GM18505 (cell line): Measurements from ENCODE around the gene ROR2.
"Not testable (repeated sequence)": the region's sequence is repeated elsewhere in the genome, so short reads cannot be mapped to it uniquely, and the experiment has no call there.

ENCODE experiments used
- ATAC-seq: cut with Tn5 transposase; IDR thresholded peaks from one replicate; pipeline ENCODE4 v1.9.1; 2021; ENCODE audit not compliant: unreplicated experiment
- POLR2A ChIP-seq: IDR thresholded peaks from 4 replicates; pipeline ENCODE4 v1.6.1; 2011; ENCODE audit warnings: borderline replicate concordance; ENCODE audit not compliant: insufficient read depth, insufficient read length; ENCODE audit errors: extremely low read depth

The ROR2 gene

DNA sequence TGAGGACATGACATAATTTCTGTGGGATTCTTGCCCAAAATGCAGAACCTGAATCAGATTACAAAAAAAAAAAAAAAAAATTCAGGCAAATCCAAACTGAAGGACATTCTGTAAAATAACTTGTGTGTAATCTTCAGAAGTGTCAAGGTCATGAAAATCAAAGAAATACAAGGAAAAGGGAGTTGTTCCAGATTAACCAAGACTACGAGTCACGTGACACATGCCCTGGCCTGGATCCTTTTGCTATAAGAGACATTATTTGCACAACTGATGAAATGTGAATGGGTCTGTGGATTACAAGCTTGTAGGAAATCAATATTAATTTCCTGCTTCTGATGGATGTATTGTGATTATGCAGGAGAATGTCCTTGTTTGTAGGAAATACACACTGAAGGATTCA lies 309.6 kb downstream of the ROR2 start:
- no peak for ATAC-seq
- TF ChIP-seq POLR2A, result no peak

DNA sequence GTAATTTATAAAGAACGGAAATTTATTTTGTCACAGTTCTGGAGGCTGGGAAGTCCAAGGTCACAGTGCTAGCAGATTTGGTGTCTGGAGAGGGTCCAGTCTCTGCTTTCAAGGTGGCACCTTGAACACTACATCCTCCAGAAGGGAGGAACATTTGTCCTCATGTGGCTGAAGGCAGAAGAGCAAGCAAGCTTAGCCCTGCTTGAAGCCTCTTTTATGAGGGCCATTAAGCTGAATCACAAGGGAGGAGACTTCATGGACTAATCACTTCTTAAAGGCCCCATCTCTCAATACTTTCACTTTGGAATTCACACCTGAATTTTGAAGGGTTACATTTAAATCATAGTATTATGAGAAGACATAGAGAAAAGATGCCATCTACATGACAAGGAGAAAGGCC lies 311.0 kb downstream of the ROR2 start:
- ATAC-seq, result no peak
- no peak for TF ChIP-seq POLR2A

DNA sequence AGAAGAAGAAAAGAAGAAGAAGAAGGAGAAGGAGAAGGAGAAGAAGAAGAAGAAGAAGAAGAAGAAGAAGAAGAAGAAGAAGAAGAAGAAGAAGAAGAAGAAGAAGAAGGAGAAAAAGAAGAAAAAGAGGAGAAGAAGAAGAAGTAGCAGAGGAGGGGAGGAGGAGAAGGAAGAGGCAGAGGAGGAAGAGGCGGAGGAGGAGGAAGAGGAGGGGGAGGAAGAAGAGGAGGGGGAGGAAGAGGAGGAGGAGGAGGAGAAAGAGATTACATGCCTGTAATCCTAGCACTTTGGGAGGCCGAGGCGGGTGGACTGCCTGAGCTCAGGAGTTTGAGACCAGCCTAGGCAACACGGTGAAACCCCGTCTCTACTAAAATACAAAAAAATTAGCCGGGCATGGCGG lies 315.2 kb downstream of the ROR2 start:
- ATAC-seq, result not testable (repeated sequence)

DNA sequence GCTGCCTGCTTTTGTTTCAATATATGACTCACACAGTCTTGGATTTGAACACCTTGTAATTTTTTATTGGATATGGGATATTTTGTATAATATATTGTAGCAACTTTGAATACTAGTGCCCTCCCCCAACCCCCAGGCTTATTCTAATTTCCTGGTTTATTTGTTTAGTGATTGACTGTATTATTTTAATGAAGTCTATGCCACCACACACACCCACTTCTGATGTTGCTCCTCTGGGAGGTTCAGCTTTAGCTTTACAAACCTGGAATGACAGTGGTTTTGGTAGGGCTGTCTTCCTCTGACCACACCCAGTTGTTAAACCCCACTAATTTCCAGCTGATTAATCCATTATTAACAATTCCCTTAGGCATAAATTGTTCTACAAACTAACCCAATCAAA lies 320.3 kb downstream of the ROR2 start:
- no peak for TF ChIP-seq POLR2A

DNA sequence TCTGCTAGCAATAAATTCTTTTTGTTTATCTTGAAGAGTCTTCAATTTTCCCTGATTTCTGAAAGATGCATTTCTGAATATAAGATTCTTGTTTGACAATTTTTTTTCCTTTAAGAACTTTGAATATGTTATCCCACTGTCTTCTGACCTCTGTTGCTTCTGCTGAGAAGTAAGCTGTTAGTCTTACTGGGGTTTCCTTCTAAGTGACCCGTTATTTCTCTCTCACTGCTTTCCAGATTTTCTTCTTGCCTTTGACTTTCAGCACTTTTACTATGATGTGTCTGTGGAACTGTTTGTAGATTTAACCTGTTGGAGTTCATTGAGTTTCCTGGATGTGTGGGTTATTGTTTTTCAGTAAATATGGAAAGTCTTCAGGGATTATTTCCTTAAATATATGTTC lies 321.1 kb downstream of the ROR2 start:
- no peak for ATAC-seq
- TF ChIP-seq POLR2A, result no peak

More for the DNA sequence above, 320.3 kb downstream of the ROR2 start:
- no peak for ATAC-seq

DNA sequence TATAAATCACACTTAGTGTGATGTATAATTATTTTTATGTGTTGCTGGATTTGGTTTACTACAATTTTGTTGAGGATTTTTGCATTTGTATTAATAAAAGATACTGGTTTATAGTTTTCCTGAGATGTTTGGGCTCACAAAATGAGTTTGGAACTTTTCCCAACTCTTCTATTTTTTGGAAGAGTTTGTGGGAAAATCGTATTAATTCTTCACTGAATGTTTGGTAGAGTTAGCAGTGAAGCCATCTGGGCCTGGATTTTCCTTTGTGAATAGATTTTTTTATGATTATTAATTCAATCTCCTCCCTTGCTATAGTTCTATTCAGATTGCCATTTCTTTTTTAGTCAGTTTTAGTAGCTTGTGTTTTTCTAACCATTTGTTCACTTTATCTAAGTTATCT lies 324.7 kb downstream of the ROR2 start:
- TF ChIP-seq POLR2A, result no peak
- ATAC-seq, result no peak

DNA sequence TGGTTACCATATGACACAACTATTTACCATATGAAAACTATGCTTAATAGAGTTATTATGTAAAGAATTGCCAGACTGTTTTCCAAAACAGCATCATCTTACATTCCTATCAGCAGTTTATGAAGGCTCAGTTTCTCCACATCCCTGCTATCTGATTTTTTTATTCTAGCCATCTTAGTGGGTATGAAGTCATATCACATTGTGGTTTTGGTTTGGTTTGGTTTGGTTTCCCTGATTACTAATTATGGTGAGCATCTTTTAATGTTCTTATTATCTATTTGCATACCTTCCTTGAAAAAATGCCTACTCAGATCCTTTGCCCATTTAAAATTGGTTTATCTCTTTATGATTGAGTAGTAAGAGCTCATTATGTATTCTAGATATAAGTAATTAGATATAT lies 327.0 kb downstream of the ROR2 start:
- ATAC-seq, result no peak
- no peak for TF ChIP-seq POLR2A

DNA sequence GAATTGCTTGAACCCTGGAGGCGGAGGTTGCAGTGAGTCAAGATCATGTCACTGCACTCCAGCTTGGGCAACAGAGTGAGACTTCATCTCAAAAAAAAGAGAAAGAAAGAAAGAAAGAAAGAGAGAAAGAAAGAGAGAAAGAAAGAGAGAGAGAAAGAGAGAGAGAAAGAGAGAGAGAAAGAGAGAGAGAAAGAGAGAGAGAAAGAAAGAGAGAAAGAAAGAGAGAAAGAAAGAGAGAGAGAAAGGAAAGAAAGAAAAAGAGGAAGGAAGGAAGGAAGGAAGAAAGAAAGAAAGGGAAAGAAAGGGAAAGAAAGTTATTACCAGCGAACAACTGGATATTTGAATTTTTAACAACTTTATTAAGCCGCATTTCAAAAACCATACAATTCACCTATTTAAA lies 327.9 kb downstream of the ROR2 start:
- ATAC-seq, result not testable (repeated sequence)

DNA sequence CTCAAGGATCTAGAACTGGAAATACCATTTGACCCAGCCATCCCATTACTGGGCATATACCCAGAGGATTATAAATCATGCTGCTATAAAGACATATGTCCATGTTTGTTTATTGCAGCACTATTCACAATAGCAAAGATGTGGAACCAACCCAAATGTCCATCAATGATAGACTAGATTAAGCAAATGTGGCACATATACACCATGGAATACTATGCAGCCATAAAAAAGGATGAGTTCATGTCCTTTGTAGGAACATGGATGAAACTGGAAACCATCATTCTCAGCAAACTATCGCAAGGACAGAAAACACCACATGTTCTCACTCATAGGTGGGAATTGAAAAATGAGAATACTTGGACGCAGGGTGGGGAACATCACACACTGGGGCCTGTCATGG lies 336.0 kb downstream of the ROR2 start:
- not testable (repeated sequence) for ATAC-seq

DNA sequence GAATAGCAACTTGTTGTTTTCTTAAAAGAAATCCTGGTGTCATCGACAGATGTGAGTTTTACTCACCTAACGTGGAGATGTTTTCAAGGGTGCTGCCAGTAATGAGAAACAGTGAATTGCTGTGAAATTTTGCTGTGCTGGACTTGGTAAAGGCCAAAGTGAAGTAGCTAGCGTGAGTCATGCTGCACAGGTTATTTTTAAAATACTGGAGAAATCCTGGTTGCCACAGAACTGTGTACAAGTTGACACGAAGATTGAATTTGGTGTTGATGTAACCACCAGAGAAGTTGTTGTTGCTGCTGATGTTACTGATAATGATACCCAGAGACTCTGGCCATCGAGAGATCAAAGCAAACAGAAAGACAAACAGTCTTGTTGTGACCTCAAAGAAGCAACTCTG lies 338.4 kb downstream of the ROR2 start:
- TF ChIP-seq POLR2A, result no peak
- ATAC-seq, result no peak

DNA sequence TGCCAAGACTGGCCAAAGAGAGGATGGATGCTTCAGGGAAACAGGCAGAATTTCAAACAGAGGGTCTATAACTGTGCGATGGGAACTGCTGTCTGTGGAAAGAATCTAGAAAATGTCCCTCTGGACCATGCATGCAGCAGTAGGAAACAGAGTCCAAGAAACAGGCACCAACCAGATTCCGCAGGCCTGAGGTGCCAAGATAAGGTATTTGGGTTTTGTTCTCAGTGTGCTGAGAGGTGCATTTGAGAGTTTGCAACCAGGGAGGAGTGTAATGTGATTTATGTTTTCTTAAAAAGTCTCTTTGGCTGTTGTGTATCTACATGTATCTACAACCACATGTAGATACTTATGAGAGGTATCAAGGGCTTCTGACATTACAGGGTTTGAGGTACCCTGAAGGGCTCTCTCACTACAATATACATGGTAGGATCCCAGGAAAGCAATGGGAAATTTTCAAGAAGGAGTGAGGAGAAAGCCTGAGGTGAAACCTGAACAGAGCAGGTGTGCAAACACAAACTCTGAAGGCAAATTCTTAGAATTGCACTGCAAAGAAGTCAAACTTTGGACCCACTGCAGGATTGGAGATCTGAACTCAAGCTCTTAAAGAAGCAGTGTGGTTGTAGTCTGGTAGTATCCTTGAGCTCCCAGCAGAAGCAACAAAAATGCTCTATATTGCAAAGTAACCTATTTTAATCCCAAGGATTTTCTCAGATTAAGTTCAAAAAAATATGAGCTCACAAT lies 343.6 kb downstream of the ROR2 start:
- ATAC-seq, result no peak
- no peak for TF ChIP-seq POLR2A

DNA sequence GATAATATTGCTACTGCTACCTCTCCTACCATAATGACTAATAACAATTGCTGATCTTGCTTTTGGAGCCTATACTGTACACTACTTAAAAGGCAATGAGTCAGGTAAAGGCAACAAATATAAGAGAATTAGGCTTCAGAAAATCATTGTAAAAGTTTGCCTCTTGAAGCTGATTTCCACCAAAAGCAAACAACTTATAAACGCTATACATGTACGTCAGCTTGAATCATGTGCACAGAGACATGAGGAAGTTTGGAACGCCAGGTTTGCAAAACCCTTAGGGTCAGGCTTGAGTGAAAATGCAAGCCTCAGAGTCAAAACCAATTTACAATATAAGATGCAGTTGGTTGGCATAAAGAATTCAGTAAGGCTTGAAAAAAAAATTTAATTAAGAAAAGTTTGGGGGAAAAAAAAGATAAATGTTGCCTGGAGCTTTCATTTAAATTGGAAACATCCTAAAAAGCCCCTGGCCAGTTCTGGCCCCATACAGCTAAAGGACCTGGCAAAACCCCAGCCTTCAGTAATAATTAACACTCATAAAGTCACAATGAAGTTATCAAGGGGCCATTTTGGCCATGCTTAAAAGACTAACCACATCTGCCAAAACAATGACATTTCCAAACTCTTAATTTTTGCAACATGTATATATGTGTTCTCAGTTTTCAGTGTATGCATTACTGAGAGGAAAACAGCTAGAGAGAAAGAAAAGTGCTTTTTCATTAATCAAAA lies 345.4 kb downstream of the ROR2 start:
- TF ChIP-seq POLR2A, result no peak
- no peak for ATAC-seq

DNA sequence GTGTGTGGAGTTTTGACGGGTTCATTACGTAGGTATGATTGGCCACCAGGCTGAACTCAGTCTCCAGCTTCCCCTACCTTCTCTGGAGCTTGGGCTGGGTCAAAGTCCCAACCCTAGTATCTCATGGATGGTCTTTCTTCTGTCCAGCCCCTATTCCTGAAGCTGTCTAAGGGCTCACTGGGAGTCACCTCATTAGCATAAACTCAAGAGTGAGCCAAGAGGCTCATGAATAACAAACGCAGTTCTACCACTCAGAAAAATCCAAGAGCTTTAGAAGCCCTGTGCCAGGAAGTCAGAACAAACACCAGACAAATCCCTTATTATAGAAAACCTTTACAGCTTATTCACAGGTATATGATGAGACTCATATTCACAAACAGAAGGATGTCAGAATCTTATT lies 346.1 kb downstream of the ROR2 start:
- no peak for ATAC-seq
- no peak for TF ChIP-seq POLR2A

DNA sequence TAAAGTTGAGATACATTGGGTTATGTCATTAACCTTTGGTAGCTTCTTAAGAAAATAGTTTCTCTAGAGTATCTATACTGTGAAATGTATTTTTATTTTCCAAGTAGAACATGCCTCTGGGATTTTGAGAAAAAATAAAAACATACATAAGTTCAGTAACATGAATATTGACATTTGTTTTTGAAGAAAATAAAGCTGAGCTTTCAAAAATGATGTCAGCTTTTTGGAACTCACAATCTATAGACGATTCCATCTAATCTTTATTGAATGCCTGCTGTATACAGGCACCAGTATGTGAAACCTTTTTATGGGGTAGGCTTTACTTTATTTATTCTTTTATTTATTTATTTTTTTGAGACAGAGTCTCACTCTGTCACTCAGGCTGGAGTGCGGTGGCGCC lies 350.5 kb downstream of the ROR2 start:
- ATAC-seq, result no peak
- TF ChIP-seq POLR2A, result no peak

DNA sequence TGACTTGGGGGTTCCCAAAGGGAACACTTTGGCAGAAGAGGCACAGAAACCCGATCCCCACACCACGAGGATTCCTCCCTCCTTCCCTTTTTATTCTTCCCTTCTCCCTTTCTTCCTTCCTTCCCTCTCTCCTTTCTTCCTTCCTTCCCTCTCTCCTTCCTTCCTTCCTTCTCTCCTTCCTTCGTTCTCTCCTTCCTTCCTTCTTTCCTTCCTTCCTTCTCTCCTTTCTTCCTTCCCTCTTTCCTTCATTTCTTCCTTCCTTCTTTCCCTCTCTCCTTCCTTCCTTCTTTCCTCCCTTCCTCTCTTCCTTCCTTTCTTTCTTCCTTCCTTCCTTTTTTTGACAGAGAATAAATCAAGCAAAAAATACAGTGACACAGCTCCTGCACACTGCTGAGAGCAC lies 358.4 kb downstream of the ROR2 start:
- no peak for TF ChIP-seq POLR2A
- no peak for ATAC-seq
